HFFc6 (cell line): ENCODE measurements around the gene CFAP68. TPM values are rescaled to one million over a fixed set of nuclear protein-coding genes. Genes with fewer than 3 reads are reported as not detected.

ENCODE experiments used
- DNase-seq: peaks from one replicate; pipeline ENCODE4 v3.0.0-alpha.2; 2018
- H3K27ac Mint-ChIP-seq: 2 replicates; pipeline ENCODE4 v1.8.0; 2020; ENCODE audit warnings: mild to moderate bottlenecking, mixed read lengths
- H3K27me3 Mint-ChIP-seq: 2 replicates; pipeline ENCODE4 v1.8.0; 2021; ENCODE audit warnings: mild to moderate bottlenecking, moderate library complexity, mixed read lengths; ENCODE audit not compliant: insufficient read depth
- H3K36me3 Mint-ChIP-seq: 2 replicates; pipeline ENCODE4 v1.8.0; 2021; ENCODE audit warnings: low read depth, mixed read lengths
- H3K4me1 Mint-ChIP-seq: 2 replicates; pipeline ENCODE4 v1.8.0; 2020; ENCODE audit warnings: low read depth, mixed read lengths
- H3K4me3 Mint-ChIP-seq: 2 replicates; pipeline ENCODE4 v1.8.0; 2020; ENCODE audit warnings: mild to moderate bottlenecking, moderate library complexity, mixed read lengths
- H3K9me3 Mint-ChIP-seq: 2 replicates; pipeline ENCODE4 v1.8.0; 2020; ENCODE audit warnings: mild to moderate bottlenecking, mixed read lengths
- CTCF ChIP-seq: fragments of 200-600 bp; sonication (generic); IDR thresholded peaks from 2 replicates; pipeline ENCODE4 v1.5.0; 2021; ENCODE audit warnings: antibody characterized with exemption, mild to moderate bottlenecking
- total RNA-seq, 6 experiments: library from RNA; stranded (reverse); fragmentation: NEBNext Ultra II Directional; extraction: Animal tissue kit (Norgen Biotek cat#: 25700); gene quantifications; 2 replicates in 1 of 6; 3 replicates in 5 of 6; pipeline ENCODE4 v1.2.3, GENCODE V29; 2021

The CFAP68 gene
- total RNA-seq, 6 experiments from 2014 or later, result 10.3 to 15.6 (median 12.5) TPM

GRCh38 chr11:111918390-111919256, 39.3 kb downstream of the CFAP68 start, which contains the start of gene C11orf52:
Gene C11orf52, plus strand, starts transcription at chr11:111918913. Its CDS starts 60 bp downstream, at chr11:111918973.
- Mint-ChIP-seq H3K27me3 (peaks cover 3% of the 10 kb centered on the region; the same call in 1 of the 2 replicates), H3K9me3 (no peaks in the 10 kb centered on the region), H3K4me1 (peaks cover 36% of the 10 kb centered on the region), H3K36me3 (no peaks in the 10 kb centered on the region), H3K27ac (no peak within 1 kb of the TSS), H3K4me3 (no peak within 1 kb of the TSS)
- DNase-seq, result no peak
- no peak for TF ChIP-seq CTCF

- H3K4me1 Mint-ChIP-seq, result peaks cover 48% of the 10 kb centered on the region
- no peaks in the 10 kb centered on the region for H3K9me3 Mint-ChIP-seq
- H3K4me3 Mint-ChIP-seq, result no peak overlapping the region
- no peak overlapping the region for H3K27ac Mint-ChIP-seq
- no peaks in the 10 kb centered on the region for H3K36me3 Mint-ChIP-seq
- TF ChIP-seq CTCF, result no peak
- peaks cover 3% of the 10 kb centered on the region for H3K27me3 Mint-ChIP-seq
- no peak for DNase-seq
Observed at GRCh38 chr11:111920908-111921307, 41.6 kb downstream of the CFAP68 start.

- H3K36me3 Mint-ChIP-seq, result no peaks in the 10 kb centered on the region
- H3K4me1 Mint-ChIP-seq, result peaks cover 55% of the 10 kb centered on the region
- DNase-seq, result no peak
- TF ChIP-seq CTCF, result no peak
- H3K27ac Mint-ChIP-seq, result peak overlapping the region; percentile 50
- H3K27me3 Mint-ChIP-seq, result peaks cover 2% of the 10 kb centered on the region
- no peak overlapping the region for H3K4me3 Mint-ChIP-seq
- H3K9me3 Mint-ChIP-seq, result no peaks in the 10 kb centered on the region
Observed at GRCh38 chr11:111921541-111922230, 42.3 kb downstream of the CFAP68 start.

GRCh38 chr11:111922803-111923202, 43.5 kb downstream of the CFAP68 start:
- DNase-seq, result peak; percentile 76
- Mint-ChIP-seq H3K27ac (peak overlapping the region; percentile 94), H3K4me3 (peak overlapping the region; percentile 77), H3K27me3 (no peaks in the 10 kb centered on the region; the same call in 1 of the 2 replicates), H3K4me1 (peaks cover 64% of the 10 kb centered on the region), H3K9me3 (no peaks in the 10 kb centered on the region), H3K36me3 (no peaks in the 10 kb centered on the region)
- TF ChIP-seq CTCF, result no peak

GRCh38 chr11:111923351-111923788, 44.0 kb downstream of the CFAP68 start:
- TF ChIP-seq CTCF, result no peak
- Mint-ChIP-seq H3K4me3 (peak overlapping the region; percentile 77), H3K27me3 (no peaks in the 10 kb centered on the region; the same call in 1 of the 2 replicates), H3K4me1 (peaks cover 64% of the 10 kb centered on the region), H3K9me3 (no peaks in the 10 kb centered on the region), H3K27ac (peak overlapping the region; percentile 94), H3K36me3 (no peaks in the 10 kb centered on the region)
- DNase-seq, result peak; percentile 46
